Measurements from ENCODE around the gene RDM1.

GRCh38 chr17:35868737-35869136 lies 61.8 kb downstream of the RDM1 start, which contains the start of gene HEATR9:
- no peak for TF ChIP-seq CTCF (IDR thresholded peaks at IDR 0.05)
- no peak for TF ChIP-seq EP300 (IDR thresholded peaks at IDR 0.05)

Data from suprapubic skin (tissue), 3 donors.